Measurements from ENCODE around the gene CUL1. TPM values are rescaled to one million over a fixed set of nuclear protein-coding genes. Genes with fewer than 3 reads are reported as not detected.

The CUL1 gene
- total and polyA plus RNA-seq, 2 donors (not counting 3 experiments of a cell fraction or from before 2014, with no cell fraction given) = 25.7 to 50.2 TPM

- Histone ChIP-seq H3K9ac (replicated peaks; ENCODE audit: extremely low read depth, insufficient read depth, low read length) (no peak overlapping the region), H3K27ac (ENCODE audit: insufficient read depth, low read depth, low read length) (no peak overlapping the region), H3K9me3 (replicated peaks; ENCODE audit: control insufficient read depth, insufficient read depth, low read length) (no peaks in the 10 kb centered on the region), H3K79me2 (ENCODE audit: control insufficient read depth, insufficient read depth, low read length) (peaks cover 100% of the 10 kb centered on the region), H3K4me1 (ENCODE audit: control insufficient read depth, extremely low read depth, insufficient read depth, low read length) (no peaks in the 10 kb centered on the region), H3K27me3 (ENCODE audit: control insufficient read depth in 2 of 2, insufficient read depth in 2 of 2, low read length in 2 of 2) (no peaks in the 10 kb centered on the region), H3K4me3 (replicated peaks in 1 of 3; ENCODE audit: insufficient read depth in 1 of 3, low read depth in 1 of 3, low read length in 3 of 3) (no peak overlapping the region), H2AFZ (ENCODE audit: low read depth, low read length) (no peak overlapping the region), H3K36me3 (ENCODE audit: control insufficient read depth in 2 of 2, extremely low read depth in 1 of 2, insufficient read depth in 2 of 2, low read length in 2 of 2) (no peaks in the 10 kb centered on the region), H4K20me1 (replicated peaks; ENCODE audit: control insufficient read depth, extremely low read depth, insufficient read depth, low read length) (peaks cover 25% of the 10 kb centered on the region), H3K9me1 (replicated peaks; ENCODE audit: control insufficient read depth, extremely low read depth, insufficient read depth, low read length) (no peaks in the 10 kb centered on the region), H3K4me2 (ENCODE audit: insufficient read depth, low read length) (no peak overlapping the region)
- CTCF ChIA-PET = interaction anchor here (0.5 to 1.5 kb wide), 3 partner anchors 10 to 23 kb away, joined by 3 to 6 read pairs (median 4); partner anchors contain the start of gene CUL1
- intact Hi-C loops (cut with micrococcal nuclease) (no loop called here), dilution Hi-C loops (cut with MboI; ENCODE audit: extremely low pct_ligation_motif_present, low sequenced_read_pairs) (no loop called here)
- no TSS peak for BruUV-seq (replicated peaks)
- POLR2A ChIA-PET = no interaction called here
- DNase-seq (ENCODE audit: low read depth, low spot score) = no peak
- TF ChIP-seq POLR2AphosphoS5 (IDR thresholded peaks at IDR 0.05; ENCODE audit: insufficient read depth, low read depth, low read length) = no peak
- no peak for TF ChIP-seq MAX (IDR thresholded peaks at IDR 0.05; ENCODE audit: insufficient read depth, insufficient read length)
- no peak for TF ChIP-seq POLR2A (IDR thresholded peaks at IDR 0.05; ENCODE audit: low read depth, low read length)
- TF ChIP-seq FOS (IDR thresholded peaks at IDR 0.05; ENCODE audit: borderline replicate concordance, insufficient read depth, low read length) = no peak
- no peak for TF ChIP-seq MYC (IDR thresholded peaks at IDR 0.05; ENCODE audit: low read depth, low read length)
- no peak for TF ChIP-seq EZH2 (IDR thresholded peaks at IDR 0.05; ENCODE audit: borderline replicate concordance, low read depth, low read length, severe bottlenecking)
- TF ChIP-seq, protein P1, sequence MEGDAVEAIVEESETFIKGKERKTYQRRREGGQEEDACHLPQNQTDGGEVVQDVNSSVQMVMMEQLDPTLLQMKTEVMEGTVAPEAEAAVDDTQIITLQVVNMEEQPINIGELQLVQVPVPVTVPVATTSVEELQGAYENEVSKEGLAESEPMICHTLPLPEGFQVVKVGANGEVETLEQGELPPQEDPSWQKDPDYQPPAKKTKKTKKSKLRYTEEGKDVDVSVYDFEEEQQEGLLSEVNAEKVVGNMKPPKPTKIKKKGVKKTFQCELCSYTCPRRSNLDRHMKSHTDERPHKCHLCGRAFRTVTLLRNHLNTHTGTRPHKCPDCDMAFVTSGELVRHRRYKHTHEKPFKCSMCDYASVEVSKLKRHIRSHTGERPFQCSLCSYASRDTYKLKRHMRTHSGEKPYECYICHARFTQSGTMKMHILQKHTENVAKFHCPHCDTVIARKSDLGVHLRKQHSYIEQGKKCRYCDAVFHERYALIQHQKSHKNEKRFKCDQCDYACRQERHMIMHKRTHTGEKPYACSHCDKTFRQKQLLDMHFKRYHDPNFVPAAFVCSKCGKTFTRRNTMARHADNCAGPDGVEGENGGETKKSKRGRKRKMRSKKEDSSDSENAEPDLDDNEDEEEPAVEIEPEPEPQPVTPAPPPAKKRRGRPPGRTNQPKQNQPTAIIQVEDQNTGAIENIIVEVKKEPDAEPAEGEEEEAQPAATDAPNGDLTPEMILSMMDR (IDR thresholded peaks at IDR 0.05; ENCODE audit: extremely low read depth in 1 of 2, insufficient read depth in 1 of 2, low read depth in 1 of 2, low read length in 2 of 2) = no peak
- TF ChIP-seq JUN (IDR thresholded peaks at IDR 0.05; ENCODE audit: borderline replicate concordance, insufficient read depth, insufficient read length, low read depth) = no peak
- TF ChIP-seq GATA2 (IDR thresholded peaks at IDR 0.05; ENCODE audit: insufficient read depth, insufficient read length, low read depth, low read length) = no peak
- FAIRE-seq = no peak
These were observed 22.7 kb downstream of the CUL1 start for GRCh38 chr7:148721390-148721789.
